HEK293T (cell line): ENCODE measurements around the gene SHMT2.

Experiments used
- ARNT ChIP-seq: fragments of 450-650 bp; IDR thresholded peaks from 2 replicates; pipeline ENCODE4 v1.6.1; 2017; ENCODE audit warnings: mild to moderate bottlenecking
- BHLHE40 ChIP-seq: fragments of 450-650 bp; IDR thresholded peaks from 2 replicates; pipeline ENCODE4 v1.6.1; 2016; ENCODE audit warnings: mild to moderate bottlenecking, moderate library complexity, borderline replicate concordance
- ELF4 ChIP-seq: fragments of 450-650 bp; IDR thresholded peaks from 2 replicates; pipeline ENCODE4 v1.6.1; 2017; ENCODE audit warnings: antibody characterized with exemption
- FOXA1 ChIP-seq: fragments of 450-650 bp; IDR thresholded peaks from 2 replicates; pipeline ENCODE4 v1.6.1; 2016; ENCODE audit warnings: mild to moderate bottlenecking
- FOXM1 ChIP-seq: fragments of 450-650 bp; IDR thresholded peaks from 2 replicates; pipeline ENCODE4 v1.6.1; 2017; ENCODE audit warnings: mild to moderate bottlenecking, borderline replicate concordance
- HDGF ChIP-seq: fragments of 450-650 bp; IDR thresholded peaks from 2 replicates; pipeline ENCODE4 v1.6.1; 2017; ENCODE audit warnings: antibody characterized with exemption, borderline replicate concordance
- L3MBTL2 ChIP-seq: fragments of 450-650 bp; conservative IDR thresholded peaks from 2 replicates; pipeline ENCODE4 v1.6.1; 2016; ENCODE audit warnings: mild to moderate bottlenecking
- NFRKB ChIP-seq: fragments of 450-650 bp; IDR thresholded peaks from 2 replicates; pipeline ENCODE4 v1.6.1; 2016; ENCODE audit warnings: mild to moderate bottlenecking, moderate library complexity
- SP1 ChIP-seq: fragments of 450-650 bp; IDR thresholded peaks from 2 replicates; pipeline ENCODE4 v1.6.1; 2017
- SUZ12 ChIP-seq: fragments of 450-650 bp; IDR thresholded peaks from 2 replicates; pipeline ENCODE4 v1.6.1; 2016; ENCODE audit warnings: mild to moderate bottlenecking
- TARDBP ChIP-seq: fragments of 450-650 bp; IDR thresholded peaks from 2 replicates; pipeline ENCODE4 v1.6.1; 2016
- ZNF384 ChIP-seq: fragments of 450-650 bp; IDR thresholded peaks from 2 replicates; pipeline ENCODE4 v1.6.1; 2016
- TF ChIP-seq, protein P1 (sequence below): fragments of 450-650 bp; IDR thresholded peaks from 2 replicates; pipeline ENCODE4 v1.6.1; 2016

DNA sequence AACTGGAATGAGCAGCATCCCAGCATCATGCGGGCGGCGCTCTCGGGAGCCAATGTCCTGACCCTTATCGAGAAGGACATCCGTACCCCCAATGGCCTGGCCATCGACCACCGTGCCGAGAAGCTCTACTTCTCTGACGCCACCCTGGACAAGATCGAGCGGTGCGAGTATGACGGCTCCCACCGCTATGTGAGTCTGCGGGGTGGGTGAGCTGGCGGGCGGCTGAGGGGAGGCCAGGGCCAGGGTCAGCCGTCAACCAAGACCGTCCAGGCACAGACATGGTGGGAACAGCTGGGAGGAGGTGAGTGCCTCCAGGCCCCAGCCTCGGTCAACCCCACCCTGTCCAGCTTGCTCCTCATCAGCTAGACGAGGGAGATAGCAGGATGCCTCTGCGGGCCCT, 38.7 kb upstream of the SHMT2 start:
- no peak for TF ChIP-seq NFRKB
- TF ChIP-seq L3MBTL2: no peak
- TF ChIP-seq SUZ12: no peak
- TF ChIP-seq ZNF384: no peak
- no peak for TF ChIP-seq ARNT
- TF ChIP-seq FOXM1: no peak
- TF ChIP-seq FOXA1: no peak
- no peak for TF ChIP-seq TARDBP
- no peak for TF ChIP-seq SP1
- TF ChIP-seq, protein P1, sequence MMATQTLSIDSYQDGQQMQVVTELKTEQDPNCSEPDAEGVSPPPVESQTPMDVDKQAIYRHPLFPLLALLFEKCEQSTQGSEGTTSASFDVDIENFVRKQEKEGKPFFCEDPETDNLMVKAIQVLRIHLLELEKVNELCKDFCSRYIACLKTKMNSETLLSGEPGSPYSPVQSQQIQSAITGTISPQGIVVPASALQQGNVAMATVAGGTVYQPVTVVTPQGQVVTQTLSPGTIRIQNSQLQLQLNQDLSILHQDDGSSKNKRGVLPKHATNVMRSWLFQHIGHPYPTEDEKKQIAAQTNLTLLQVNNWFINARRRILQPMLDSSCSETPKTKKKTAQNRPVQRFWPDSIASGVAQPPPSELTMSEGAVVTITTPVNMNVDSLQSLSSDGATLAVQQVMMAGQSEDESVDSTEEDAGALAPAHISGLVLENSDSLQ: no peak
- TF ChIP-seq ELF4: no peak
- TF ChIP-seq HDGF: no peak
- TF ChIP-seq BHLHE40: no peak
